HG03066 (cell line): ENCODE measurements around the gene UBE2F.
"Not testable (repeated sequence)": the region's sequence is repeated elsewhere in the genome, so short reads cannot be mapped to it uniquely, and the experiment has no call there.

Experiments
- ATAC-seq: cut with Tn5 transposase; IDR thresholded peaks from one replicate; pipeline ENCODE4 v1.9.1; 2021; ENCODE audit warnings: low read depth; ENCODE audit not compliant: unreplicated experiment

The UBE2F gene

DNA sequence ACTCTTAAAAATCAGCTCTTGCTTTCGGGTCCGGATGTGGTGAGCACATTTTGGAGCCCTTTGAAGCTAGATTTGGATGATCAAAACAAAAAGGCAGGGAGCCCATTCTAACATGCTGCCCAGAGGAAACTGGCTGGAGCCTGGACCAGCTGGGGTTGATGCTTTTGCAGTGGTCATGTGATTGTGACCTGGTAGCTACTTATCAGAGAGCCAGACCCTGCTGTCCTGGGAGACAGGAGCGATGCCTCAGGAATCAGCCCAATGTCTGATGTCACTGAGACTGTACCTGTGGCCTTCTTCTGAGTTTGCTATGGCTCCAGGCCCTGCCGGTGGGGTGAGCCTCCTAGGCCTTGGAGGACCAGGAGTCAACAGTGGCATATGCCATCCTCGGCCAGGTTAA is 75.3 kb downstream of the UBE2F start:
- no peak for ATAC-seq

DNA sequence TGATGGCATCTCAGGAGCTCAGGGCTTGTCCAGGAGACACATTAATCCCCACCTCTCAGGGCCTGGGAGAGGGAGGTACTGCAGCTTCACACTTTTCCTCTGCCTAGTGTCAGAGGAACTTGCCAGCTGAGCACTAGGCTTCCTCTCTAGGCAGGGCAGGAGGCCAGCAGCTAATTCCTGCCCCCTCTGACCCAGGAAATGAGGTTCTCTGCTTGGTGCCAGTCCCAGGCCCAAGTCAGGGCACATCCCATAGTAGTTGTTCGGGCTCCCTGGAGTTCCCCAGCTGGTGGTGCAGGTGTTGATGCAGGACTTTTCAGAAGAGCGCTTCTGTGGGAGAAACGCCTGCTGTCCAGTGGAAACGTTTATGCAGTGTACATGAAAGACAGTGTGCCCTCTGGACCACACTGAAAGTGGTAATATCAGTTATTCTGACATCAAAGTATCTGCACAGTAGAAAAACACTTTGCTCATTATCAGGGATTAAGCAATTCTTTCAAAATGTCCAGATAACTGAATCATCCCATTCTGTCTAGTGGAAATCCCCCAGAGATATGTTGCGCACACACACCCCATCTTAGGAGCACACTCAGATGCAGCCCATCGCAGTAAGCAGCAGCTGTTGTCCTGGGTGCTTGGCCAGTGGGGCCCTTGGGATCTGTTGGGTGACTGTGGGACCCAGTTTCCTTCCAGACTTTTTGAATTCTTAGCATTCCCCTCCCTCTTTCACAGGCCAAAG is 76.2 kb downstream of the UBE2F start:
- ATAC-seq, result no peak

DNA sequence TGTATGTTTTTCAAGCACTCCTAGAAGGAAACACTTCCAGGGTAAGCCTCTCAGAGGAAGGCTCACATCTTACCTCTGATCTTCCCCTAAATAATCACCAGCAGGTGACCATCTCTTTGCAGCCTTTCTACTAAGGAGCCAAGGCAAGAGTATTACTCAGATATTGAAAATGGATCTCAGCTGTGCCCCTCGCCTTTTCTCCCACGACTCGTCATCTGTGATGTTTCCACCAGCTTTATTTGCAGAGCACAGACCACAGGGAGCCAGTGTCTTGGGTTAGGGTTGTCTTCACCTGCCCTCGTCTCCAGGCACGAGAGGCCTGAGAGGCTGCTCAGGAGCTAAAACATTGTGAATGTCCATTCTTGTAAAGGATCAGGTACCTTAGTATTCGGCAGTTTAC is 77.0 kb downstream of the UBE2F start:
- no peak for ATAC-seq

DNA sequence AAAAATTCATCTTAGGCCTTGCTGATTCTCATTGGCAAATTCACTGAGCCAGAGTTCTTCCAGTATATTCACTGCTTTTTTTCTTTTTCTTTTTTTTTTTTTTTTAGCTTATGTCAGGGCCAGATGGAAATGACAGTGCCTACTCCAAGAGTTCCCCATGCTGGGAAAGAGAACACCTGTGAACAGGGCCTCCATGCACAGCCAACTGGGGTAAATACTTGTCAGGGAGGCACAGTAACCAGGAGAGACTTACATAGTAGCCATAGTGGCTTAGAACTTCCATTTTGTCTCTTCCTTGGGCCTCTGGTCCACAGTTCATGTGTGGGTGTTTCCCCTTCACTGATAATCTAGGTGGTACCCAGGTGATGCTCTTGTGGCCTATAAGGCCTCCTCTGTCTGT is 78.8 kb downstream of the UBE2F start:
- no peak for ATAC-seq

DNA sequence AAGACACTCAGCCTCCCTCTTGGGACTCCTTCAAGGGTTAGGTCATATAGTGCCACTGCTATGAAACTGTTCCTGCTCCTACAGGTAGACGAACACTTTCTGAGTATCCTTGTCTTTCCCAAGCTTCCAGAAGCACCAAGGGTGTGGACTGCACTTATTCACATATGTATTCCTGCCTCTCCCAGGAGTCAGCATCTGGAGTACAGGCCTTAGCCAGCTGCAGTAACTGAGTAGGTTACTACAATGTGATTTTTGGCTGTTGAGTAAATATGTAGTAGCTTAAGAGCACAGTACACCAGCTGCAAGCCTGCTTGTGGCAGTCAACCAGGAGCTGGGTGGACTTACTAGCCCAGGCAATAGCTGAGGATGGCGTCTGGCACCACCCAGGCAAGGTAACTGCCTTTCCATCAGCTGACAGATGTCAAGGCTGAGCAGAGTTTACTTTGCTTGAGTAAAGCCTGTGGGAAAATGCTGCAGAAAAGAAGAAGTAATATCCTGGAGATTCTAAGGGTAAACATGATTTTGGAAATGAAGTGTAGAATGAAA is 80.0 kb downstream of the UBE2F start:
- ATAC-seq, result no peak

DNA sequence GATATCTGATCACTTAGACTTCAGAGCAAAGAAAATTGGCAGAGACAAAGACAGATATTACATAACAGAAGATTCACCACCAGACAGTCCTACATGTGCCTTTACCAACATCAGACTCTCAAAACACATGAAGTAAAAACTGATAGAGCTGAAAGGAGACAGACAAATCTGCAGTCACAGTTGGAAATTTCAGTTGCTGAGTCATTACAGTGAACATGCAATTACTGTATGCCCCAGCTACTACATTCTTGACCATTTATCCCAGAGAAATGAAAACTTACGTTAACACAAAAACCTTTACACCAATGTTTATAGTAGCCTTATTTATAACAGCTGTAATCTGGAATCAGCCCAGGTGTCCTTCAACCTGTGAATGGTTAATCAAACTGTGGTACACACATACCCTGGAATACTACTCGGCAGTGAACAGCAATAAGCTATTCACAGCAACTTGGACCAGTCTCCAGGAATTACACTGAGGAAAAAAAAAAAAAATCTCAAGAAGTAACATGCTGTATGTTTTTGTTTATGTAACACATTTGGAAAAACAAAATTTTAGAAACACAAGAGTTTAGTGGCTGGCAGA is 86.5 kb downstream of the UBE2F start:
- ATAC-seq, result no peak

DNA sequence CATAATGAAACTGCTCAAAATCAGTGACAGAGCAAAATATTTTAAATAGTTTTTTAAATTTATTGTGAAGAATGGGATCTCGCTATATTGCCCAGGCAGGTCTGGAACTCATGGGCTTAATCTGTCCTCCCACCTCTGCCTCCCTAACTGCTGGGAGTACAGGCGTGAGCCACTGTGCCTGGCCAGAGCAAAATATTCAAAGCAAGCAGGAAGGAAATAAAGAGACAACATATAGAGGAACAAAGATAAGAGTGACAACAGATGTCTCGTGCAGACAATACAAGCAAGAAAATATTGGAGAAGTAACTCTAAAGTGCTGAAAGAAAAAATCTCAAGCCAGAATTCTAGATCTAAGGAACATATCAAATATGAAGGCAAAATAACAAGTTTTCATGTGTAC is 89.0 kb downstream of the UBE2F start:
- no peak for ATAC-seq

DNA sequence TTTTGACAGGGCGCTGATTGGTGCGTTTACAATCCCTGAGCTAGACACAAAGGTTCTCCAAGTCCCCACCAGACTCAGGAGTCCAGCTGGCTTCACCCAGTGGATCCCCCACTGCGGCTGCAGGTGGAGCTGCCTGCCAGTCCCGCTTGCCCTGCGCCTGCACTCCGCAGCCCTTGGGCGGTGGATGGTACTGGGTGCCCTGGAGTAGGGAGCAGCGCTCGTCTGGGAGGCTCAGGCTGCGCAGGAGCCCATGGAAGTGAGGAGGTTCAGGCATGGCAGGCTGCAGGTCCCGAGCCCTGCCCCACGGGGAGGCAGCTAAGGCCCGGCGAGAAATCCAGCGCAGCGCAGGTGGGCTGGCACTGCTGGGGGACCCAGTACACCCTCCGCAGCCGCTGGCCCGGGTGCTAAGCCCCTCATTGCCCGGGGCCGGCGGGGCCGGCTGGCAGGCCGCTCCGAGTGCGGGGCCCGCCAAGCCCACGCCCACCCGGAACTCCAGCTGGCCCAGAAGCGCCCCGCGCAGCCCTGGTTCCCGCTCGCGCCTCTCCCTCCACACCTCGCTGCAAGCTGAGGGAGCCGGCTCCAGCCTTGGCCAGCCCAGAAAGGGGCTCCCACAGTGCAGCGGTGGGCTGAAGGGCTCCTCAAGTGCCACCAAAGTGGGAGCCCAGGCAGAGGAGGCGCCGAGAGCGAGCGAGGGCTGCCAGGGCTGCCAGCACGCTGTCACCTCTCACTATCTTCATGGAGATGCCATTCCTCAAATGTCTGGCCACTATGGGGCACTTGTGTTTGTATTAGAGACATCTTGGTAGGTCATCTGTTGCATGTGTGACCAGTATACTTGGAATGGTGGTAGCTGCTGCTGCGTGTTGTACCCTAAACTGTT is 91.1 kb downstream of the UBE2F start:
- not testable (repeated sequence) for ATAC-seq

DNA sequence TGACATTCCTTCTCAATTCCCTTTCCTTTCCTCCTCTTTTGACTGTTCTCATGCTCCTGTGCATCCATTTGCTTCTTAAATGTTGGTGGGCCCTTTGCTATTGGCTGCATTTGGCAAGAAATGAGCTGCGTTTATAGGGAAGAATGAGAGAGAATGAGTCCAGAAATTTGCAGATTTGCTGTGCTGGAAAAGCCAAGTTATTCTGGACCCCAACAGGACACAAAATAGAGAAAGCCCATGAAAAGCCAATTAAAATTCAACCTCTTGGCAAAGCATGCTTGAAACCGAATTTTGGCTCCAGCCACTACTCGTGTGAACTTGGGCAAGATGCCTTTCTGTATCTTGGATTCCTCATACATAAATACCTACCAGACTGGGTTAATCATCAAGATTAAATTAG is 92.7 kb downstream of the UBE2F start:
- no peak for ATAC-seq

DNA sequence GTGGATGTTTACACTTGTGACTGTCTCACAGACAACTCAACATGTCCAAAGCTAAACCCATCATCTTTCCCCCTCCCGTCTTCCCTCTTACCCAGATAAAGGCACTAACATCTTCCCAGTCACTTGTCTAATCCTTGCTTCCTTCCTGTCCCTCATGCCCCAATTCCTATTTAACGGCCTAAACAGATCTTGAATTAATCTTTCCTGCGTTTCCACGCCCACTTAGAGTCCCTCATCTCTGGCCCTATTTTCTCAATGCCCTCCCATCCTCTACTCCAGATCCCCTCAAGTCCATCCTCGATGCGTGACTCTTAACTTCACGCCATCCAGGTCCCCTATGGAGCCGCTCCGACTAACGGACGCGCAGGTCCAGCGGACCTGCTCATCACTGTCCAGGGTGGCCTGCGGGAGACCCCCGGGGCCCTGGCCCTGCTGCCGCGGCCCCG is 93.3 kb downstream of the UBE2F start:
- no peak for ATAC-seq

DNA sequence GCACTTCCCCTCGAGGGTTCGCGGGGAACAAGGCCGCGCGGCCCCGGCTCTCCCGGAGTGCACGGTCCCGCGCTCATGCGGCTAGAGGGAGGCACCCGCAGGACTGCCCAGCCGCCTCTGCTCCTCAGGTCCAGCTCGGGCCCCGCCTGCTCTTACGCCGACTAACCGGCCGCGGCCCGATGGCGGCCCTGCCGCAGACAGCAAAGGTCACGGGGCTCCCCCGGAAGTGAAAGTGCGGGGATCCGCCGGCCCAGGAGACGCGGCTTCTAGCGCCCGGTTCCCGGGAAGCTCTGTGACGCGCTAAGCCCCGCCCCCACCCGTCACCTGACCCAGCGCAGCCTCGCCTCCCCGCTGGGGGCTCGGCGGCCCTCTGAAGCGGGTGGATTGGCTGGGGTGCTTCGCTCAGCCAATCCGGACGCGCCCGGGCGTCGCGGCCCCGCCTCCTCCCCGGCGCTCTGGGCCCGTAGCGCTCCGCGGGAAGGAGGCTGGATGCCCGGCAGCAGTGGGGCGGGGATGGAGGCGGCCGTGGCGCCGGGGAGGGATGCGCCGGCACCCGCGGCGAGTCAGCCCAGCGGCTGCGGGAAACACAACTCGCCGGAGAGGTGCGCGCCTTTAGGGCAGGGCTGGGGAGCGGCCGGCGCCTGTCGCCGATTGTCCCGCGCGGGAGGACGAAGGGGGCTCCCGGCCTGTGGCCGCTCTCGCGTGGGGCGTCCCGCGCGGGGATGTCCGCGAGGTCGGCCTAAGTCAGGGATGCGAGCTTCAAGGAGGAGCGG is 93.9 kb downstream of the UBE2F start, which contains the start of gene SCLY:
TSS of gene SCLY (plus strand) at position 460 of the 773 bp plus-strand sequence. CDS start at position 514, 54 bp downstream.
- ATAC-seq, result peak; percentile 92

DNA sequence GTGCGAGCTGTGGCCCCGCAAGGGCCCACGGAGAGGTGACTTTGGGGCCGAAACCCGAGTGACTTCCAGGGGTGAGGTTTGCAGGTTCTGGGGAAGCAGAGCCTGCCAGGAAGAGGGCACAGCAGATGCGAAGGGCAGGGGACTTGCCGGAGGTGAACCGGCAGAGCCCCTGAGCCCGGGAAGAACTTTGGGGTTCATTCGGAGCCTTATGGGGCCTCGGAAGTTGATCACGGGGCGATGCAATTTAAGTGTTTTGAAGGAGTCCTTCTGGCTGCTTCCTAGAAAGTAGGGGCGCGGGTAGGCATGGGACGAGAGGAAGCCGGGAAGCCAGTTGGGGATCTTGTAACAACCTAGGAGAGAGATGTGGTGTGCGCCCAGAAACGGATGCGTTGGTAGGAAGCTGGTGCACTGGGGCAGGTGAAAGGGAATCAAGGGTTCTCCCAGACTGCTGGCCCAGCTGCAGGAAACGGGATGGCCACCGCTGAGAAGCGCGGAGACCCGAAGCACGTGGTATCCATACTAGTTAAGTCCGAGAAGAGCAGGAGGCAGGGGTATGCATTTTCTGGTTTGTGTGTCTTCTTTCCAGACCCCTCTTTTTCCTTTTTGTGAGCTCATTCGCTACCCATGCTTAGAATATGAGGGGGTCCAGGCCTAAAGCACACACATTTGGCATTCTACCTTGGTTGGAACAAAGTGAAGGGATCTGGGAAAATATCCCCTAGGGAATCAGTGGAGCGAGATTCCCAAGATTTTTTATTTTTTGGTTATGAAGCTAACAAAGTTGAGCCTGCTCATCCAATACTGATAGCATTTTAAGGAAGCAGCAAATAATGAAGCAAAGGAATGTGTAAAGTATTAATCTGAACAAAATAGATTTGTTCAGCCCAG is 94.7 kb downstream of the UBE2F start:
- peak; percentile 16 for ATAC-seq

DNA sequence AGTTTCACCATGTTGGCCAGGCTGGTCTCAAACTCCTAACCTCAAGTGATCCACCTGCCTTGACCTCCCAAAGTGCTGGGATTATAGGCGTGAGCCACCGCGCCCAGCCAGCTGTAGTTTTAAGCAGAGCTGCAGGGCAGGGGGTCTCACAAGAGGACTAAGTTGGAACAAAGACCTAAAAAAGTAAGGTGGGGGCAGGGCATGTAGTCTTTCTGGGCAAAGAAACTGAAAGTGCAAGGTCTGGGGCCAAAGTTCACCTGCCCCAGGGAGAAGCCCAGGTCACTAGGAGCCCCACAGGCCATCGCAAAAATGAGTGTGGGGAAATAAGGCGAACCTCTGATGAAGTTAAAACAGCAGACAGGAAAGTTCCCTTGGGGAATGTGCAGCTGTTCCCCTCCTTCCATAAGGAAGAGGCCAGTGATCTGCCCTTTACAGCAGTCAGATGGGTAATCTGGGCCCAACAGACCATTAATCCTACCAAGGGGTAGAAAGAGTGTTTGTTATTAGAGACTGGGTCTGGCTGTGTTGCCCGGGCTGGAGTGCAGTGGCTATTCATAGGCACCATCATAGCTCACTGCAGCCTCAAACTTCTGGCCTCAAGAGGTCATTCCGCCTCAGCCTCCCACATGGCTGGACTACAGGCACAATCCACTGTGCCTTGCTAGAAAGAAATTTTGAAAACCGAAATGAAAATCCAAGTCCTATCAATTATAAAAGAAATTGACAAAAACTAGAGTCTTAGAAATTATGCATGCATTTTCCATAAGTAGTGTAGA is 96.8 kb downstream of the UBE2F start:
- no peak for ATAC-seq

DNA sequence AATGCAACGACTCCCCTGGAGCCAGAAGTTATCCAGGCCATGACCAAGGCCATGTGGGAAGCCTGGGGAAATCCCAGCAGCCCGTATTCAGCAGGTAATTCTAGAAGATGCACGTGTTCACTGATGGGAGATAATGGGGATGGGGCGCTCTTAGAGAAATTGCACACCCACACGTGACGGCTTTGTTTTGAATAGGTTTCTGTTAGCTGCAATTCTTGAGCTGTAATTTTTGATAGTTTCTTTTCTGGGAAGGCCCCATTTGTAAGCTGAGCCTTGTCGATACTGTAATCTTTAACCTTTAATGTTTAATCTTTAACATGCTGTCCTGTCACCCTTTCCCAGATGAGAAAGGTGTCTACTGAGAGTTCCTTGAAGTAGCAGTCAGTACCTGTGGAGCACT is 97.6 kb downstream of the UBE2F start:
- no peak for ATAC-seq

DNA sequence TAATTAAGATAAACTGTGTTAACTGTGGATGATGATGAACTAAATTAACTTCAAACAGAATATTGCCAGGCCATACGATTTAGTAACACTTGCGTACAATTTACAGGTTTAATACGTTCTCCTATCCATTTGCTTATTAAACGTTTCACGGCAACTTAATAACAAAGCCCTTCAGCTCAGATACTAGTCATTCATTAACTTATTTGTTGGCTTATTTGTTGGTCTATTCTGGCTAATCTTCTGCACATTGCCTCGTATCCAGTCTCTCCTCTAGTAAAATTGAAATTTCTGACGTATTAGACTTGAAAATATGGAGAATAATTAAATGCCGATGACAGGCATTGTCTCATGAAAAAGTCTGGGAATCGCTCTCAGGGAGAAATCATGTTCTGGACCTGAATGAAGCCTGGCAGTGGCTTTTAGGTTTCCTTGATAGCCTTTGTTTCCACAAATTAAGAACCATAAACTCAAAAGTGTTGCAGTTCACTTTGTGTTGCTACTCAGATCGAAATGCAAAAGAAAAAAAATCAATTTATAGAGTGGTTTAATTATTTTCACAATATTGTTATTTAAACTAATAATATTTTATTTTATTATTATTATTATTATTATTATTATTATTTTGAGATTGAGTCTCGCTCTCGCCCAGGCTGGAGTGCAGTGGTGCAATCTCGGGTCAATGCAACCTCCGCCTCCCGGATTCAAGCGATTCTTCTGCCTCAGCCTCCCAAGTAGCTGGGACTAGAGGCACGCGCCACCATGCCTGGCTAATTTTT is 98.4 kb downstream of the UBE2F start:
- ATAC-seq, result no peak

DNA sequence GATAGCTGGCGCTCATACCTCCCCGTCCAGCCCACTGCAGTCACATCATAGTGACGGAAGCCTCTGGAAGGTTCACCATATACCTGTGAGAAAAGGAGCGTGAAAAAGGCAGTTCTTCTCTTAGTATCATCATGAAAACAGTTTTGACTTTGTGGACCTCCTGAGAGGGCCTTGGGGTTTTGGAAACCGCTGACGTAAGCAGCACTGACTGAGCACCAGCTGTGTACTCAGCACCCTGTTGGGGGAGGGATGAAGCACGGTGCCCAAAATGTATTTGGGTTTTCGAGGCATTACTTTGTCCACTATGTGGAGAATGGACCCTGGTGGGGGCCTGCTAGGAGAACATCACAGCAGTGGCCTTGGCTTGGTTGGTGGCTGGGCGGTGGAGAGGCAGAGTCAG is 99.4 kb downstream of the UBE2F start:
- ATAC-seq, result no peak

DNA sequence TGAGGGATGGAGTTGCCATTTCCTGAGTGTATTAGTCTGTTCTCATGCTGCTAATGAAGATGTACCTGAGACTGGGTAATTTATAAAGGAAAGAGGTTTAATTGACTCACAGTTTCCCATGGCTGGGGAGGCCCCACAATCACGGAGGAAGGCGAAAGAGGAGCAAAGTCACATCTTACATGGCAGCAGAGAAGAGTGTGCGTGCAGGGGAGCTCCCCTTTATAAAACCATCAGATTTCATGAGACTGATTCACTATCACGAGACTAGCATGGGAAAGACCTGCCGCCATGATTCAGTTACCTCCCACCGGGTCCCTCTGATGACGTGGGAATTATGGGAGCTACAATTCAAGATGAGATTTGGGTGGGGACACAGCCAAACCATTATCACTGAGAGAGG is 99.9 kb downstream of the UBE2F start:
- ATAC-seq, result not testable (repeated sequence)

DNA sequence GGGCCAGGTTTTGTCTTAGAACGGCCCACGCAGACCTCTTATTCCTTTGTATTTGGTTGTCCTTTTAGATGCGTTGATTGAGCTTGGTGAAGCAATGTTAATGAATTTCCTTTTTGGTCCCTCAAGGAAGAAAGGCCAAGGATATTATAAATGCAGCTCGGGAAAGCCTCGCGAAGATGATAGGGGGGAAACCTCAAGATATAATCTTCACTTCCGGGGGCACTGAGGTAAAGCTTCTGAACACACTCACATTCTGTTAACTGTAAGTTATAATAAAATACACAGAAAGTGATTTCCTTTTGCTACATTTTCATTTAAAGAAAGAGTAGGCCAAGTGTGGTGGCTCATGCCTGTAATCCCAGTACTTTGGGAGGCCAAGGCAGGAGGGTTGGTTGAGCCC is 101.1 kb downstream of the UBE2F start:
- no peak for ATAC-seq
